ENCODE results near the gene NUDT7. TPM values are rescaled to one million over a fixed set of nuclear protein-coding genes. Genes with fewer than 3 reads are reported as not detected.

NUDT7 gene
- total RNA-seq = 10 to 100 TPM in 2 of 4 donors, 1 to 10 TPM in 2; 5.7 to 17.9 (median 12.2) TPM
- 10 to 100 TPM; 13.3 to 19.2 (median 15.0) TPM for polyA plus RNA-seq

GRCh38 chr16:77722309-77723107, at the start of gene NUDT7:
Gene NUDT7, plus strand, starts transcription at chr16:77722514. Its CDS starts 69 bp downstream, at chr16:77722583.
- intact Hi-C loops (cut with DNase I) = loop anchor here (5.0 to 10.0 kb wide), 2 partner anchors 375 to 528 kb away; partner anchors contain the start of genes MON1B, SYCE1L and WWOX
- peak within 1 kb of the TSS; percentile 62 to 85 (median 80) for H3K4me3 ChIP-seq
- DNase-seq = peak; percentile 99
- WGBS, 2 donors = 1% methylated on average over 55 of the region's 55 CpGs
- peak within 1 kb of the TSS; percentile 84 to 91 (median 88) for H3K27ac ChIP-seq
- H3K36me3 ChIP-seq = no peaks in the 10 kb centered on the region
- no peaks in the 10 kb centered on the region for H3K9me3 ChIP-seq
- no peak for TF ChIP-seq EP300 (IDR thresholded peaks at IDR 0.05)
- TF ChIP-seq POLR2A (IDR thresholded peaks at IDR 0.05) = peak in 1 of 2 donors; percentile 61
- TF ChIP-seq CTCF (IDR thresholded peaks at IDR 0.05) = peak in 1 of 4 experiments; percentile 26
- TF ChIP-seq POLR2AphosphoS5 (IDR thresholded peaks at IDR 0.05) = peak; percentile 78 to 90 (median 86)
- no peaks in the 10 kb centered on the region for H3K27me3 ChIP-seq
- peaks cover 0 to 14% (median 9%) of the 10 kb centered on the region in 4 donors for H3K4me1 ChIP-seq

DNA sequence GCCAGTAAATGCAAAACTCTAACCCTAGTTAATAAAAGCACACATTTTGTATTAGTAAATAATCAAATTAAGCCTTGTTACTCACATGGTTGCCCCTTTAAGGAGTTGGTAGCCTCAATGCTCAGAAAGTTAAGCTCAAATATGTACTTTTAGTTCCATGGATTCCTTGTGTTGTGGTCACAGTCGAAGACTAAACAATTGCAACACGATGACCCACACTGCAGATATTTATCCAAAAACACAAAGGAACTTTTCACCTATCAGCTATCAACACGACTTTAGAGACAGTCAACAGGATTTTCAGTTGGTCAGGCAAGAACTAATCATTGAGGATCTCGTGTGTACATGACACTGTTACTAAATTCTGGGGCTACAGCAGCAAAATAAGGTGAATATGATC, 47.4 kb upstream of the NUDT7 start:
- 27 to 49% methylated on average over 4 of the region's 4 CpGs for WGBS, 2 donors
- Histone ChIP-seq H3K36me3 (no peaks in the 10 kb centered on the region), H3K4me3 (no peak overlapping the region), H3K27me3 (no peaks in the 10 kb centered on the region), H3K9me3 (no peaks in the 10 kb centered on the region), H3K4me1 (no peaks in the 10 kb centered on the region), H3K27ac (no peak overlapping the region)
- no peak for DNase-seq
- no peak for TF ChIP-seq POLR2A (IDR thresholded peaks at IDR 0.05)
- no peak for TF ChIP-seq EP300 (IDR thresholded peaks at IDR 0.05)
- TF ChIP-seq CTCF (IDR thresholded peaks at IDR 0.05) = no peak
- no peak for TF ChIP-seq POLR2AphosphoS5 (IDR thresholded peaks at IDR 0.05)
- intact Hi-C loops (cut with DNase I) = loop anchor here (1.0 to 10.0 kb wide), 3 partner anchors 296 to 430 kb away; no protein-coding TSS in a partner anchor

DNA sequence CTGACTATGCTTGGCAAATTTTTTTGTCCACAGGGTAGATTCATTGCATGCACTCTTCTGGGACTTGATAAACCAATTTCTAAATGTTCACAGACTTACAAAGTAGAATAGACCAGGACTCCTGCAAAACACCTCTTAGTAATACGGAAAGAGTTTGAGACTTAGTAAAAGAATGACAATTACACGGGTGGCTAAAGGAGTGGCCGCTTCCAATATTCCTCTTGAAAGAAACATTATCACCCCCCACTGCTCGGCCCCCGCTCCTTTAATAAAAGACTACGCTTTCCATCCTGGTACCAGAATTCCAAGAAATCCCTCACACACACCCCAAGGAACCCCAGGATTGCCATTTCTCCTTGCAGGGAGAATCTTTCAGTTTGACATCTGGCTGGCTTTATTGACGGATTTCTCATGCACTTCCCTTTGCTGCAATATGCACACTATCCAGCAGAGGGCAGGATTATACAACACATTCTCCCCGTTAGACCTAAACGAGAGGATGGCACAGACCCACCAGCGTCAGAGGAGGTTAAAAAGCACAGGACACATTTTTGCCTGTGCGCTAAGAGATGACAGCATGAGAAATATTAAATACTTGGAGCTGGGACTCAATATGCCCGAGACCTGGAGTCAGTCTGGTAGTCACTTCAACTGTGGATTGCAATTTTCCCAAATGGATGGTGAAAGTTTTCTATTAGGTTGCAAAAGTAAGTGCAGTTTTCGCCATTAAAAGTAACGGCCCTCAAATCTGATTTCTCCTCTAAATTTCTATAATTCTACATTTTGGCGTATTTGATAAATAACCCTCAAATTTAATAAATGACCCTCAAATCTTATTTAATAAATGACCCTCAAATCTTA, 46.6 kb upstream of the NUDT7 start:
- no peak overlapping the region for H3K4me3 ChIP-seq
- intact Hi-C loops (cut with DNase I) = loop anchor here (1.0 to 10.0 kb wide), 3 partner anchors 296 to 429 kb away; no protein-coding TSS in a partner anchor
- H3K27me3 ChIP-seq = no peaks in the 10 kb centered on the region
- H3K9me3 ChIP-seq = no peaks in the 10 kb centered on the region
- H3K36me3 ChIP-seq = no peaks in the 10 kb centered on the region
- H3K4me1 ChIP-seq = no peaks in the 10 kb centered on the region
- WGBS, 2 donors = 25 to 32% methylated on average over 15 of the region's 15 CpGs
- TF ChIP-seq POLR2AphosphoS5 (IDR thresholded peaks at IDR 0.05) (no peak), CTCF (IDR thresholded peaks at IDR 0.05) (peak; percentile 72 to 97 (median 89)), EP300 (IDR thresholded peaks at IDR 0.05) (no peak)
- DNase-seq = peak; percentile 78
- no peak overlapping the region for H3K27ac ChIP-seq

- no peaks in the 10 kb centered on the region for H3K27me3 ChIP-seq
Measured at GRCh38 chr16:77677129-77677528, 45.2 kb upstream of the NUDT7 start.

More at GRCh38 chr16:77677129-77677528, 45.2 kb upstream of the NUDT7 start:
- no peak for TF ChIP-seq POLR2A (IDR thresholded peaks at IDR 0.05)
- TF ChIP-seq EP300 (IDR thresholded peaks at IDR 0.05) = no peak
- no peak for TF ChIP-seq CTCF (IDR thresholded peaks at IDR 0.05)
- no peak for TF ChIP-seq POLR2AphosphoS5 (IDR thresholded peaks at IDR 0.05)
- H3K4me3 ChIP-seq = no peak overlapping the region
- no peaks in the 10 kb centered on the region for H3K4me1 ChIP-seq
- WGBS, 2 donors = 42 to 43% methylated on average over 4 of the region's 4 CpGs
- H3K36me3 ChIP-seq = no peaks in the 10 kb centered on the region
- no peak for DNase-seq
- no peaks in the 10 kb centered on the region for H3K9me3 ChIP-seq
- intact Hi-C loops (cut with DNase I) = loop anchor here (10.0 kb wide), 1 partner anchor 428 kb away; no protein-coding TSS in a partner anchor
- H3K27ac ChIP-seq = no peak overlapping the region

All from sigmoid colon (tissue), 7 donors.